Measurements from ENCODE around the gene WDFY4.

WDFY4 gene

DNA sequence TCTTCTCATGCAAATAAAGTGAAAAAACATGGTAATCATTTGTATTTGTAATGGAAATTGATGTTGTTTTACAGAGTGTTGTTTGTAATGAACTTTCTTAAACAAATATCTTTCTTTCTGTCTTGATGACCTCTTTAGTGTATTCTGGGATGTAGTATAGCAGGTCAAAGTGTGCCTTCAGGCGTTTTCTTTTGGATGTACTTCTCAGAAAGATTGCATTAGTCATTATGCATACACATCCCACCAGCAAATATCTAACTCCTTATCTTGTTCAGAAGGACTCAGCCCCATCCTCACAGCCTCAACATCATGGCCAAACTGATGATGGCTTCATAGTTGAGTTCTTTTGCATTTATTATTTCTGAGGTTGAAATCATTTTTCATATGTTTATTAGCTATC is 130.3 kb downstream of the WDFY4 start:
- no peak for DNase-seq (ENCODE audit: low read depth, low spot score)

DNA sequence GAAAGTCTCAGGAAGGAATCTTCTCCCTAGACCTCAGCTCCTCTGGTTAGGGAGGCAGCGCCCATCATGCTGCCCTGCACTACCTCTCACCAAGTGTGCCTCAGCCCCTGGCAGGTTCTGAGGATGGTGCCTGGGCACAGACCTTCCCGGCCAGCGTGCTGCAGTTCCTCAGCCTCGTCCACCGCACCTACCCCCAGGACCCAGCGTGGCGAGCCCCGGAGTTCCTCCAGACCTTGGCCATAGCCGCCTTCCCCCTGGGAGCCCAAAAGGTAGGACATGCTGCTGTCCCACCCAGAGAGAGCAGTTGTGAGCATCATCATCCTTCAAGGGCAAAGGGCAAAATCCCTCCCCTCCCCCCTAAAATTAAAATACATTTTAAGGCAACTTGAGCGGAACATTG is 132.5 kb downstream of the WDFY4 start:
- DNase-seq (ENCODE audit: low read depth, low spot score) = no peak

DNA sequence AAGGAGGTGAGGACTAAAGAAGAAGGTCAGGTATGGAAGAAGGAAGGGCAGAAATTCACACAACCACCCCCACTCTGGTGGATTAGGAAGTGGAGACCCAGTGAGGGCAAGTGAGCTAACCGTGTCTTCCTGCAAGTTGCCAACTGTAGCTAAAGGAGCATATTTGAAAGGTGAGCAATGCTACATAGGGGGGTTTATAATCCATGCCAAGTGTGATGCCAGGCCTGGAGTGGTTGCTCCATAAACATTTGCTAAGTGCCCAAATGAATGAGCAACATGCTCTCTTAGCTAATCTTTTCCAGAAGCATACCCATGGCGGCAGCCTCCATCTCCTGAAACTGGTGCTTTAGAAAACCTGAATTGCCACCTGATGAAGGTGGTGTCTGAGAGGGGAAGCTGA is 133.4 kb downstream of the WDFY4 start:
- DNase-seq (ENCODE audit: low read depth, low spot score) = no peak

DNA sequence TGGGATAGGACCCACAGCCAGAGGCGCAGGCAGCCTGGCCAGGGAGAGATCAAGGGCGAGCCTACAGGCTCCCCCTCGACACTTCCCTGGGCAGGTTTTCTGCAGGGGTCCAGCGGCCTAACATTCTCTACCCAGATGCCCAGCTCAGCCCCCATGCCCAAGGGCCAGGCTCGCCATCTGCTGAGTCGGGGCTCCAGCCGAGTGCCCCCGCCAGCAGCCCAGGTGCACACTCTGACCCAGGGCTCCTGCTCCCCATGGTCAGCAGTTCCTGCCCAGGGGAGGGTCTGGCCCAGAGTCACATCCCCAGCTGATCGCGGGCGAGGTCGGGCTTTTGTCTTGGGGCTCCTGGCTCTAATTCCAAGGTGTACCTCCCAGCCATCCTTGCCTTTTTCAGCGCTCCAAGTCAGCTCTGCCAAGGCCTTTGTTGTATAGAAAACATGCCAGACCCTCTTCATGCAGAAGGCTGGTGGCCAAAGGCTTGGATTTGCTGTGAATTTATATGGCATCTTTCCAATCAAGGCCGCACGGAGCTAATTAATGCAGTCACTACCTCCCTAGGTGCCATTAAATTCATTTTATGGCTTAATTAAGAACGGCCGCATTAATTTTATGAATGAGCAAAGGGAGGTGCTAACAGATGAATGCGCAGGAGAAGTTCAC is 134.3 kb downstream of the WDFY4 start:
- DNase-seq (ENCODE audit: low read depth, low spot score) = no peak

DNA sequence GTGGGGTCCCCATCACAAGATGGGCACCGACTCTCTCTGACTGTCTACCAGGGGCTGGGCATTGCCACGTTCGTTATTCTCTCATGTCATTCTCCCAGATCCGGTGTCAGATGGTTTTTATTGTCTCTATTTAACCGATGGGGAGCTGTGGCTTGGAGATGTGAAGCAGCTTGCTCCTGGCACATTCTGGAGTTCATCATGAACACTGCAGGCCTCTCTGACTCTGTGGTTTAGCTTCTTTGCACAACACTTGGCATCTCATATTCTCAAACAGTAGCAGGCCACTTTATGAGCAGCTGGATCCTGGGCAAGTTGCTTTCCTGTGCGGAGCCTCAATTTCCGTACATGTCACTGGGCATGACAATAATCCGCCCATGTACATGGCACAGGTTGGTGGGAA is 135.1 kb downstream of the WDFY4 start:
- no peak for DNase-seq (ENCODE audit: low read depth, low spot score)

DNA sequence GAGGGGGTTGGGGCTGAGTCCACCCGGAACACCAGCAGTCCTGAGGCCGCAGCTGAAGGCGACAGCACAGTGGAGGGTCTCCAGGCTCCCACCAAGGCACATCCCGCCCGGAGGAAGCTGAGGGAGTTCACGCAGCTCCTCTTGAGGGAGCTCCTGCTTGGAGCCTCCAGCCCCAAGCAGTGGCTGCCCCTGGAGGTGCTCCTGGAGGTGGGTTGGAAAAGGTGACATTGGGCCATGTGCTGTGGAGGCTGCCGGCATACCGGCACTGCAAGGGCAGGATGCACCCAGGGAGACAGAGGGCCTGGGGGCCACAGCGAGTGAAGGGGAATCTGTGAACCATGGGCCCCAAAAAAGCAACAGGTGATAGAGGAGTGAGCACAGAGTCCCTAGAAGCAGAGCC is 135.6 kb downstream of the WDFY4 start:
- DNase-seq (ENCODE audit: low read depth, low spot score) = no peak

DNA sequence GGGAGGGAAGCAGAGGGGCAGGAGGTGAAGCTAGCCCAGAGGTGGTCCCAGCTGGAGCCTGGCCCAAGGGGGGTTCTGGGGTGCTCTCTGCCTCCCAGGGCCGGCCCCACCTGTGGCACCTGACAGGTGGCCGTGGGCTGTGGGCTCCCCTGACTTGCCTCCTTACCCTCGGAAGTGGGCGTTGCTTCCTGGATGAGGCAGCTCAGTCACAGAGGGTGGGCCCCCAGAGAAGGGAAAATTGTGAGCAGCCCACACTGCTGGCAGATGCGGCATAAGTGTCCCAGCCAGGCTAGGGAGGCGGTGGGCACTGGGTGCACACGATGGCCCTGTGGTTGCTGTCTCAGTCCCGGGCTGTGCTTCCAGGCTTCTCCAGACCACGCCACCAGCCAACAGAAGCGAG is 136.0 kb downstream of the WDFY4 start:
- no peak for DNase-seq (ENCODE audit: low read depth, low spot score)

DNA sequence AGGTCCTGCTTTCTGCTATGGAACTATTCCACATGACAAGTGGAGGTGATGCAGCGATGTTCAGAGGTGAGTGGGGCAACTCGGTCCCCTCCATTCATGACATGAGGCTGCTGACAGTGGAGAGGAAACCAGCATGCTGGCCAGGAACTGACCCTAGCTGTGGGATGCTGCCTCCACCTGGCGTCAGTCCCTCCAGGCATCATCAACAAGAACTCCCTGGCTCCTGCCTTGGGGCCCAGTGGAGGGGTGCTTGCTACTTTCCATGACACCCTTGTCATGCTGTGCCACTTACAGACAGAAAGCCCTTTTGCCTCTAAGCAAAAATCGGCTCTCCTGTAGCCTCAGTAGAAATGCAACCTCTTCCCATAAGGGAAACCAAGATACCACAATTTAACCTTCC is 136.4 kb downstream of the WDFY4 start:
- no peak for DNase-seq (ENCODE audit: low read depth, low spot score)

DNA sequence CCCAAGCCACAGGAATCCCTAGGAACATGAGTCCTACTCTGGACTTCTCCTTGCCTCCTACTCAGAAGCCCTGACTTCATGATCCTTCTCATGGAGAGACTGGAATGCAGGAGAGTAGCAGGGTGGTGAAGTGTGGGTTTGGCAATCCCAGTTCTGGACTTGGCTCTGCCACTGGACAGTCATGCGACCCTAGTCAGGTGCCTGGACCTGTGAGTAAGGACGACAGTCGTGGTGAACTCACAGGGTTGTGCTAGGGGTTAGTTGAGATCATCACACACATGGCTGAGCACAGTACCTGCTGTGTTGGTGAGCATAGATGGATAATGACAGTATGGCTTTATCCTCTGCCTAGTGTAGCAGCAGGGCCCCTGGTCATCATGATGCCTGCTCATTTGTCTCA is 137.0 kb downstream of the WDFY4 start:
- no peak for DNase-seq (ENCODE audit: low read depth, low spot score)

DNA sequence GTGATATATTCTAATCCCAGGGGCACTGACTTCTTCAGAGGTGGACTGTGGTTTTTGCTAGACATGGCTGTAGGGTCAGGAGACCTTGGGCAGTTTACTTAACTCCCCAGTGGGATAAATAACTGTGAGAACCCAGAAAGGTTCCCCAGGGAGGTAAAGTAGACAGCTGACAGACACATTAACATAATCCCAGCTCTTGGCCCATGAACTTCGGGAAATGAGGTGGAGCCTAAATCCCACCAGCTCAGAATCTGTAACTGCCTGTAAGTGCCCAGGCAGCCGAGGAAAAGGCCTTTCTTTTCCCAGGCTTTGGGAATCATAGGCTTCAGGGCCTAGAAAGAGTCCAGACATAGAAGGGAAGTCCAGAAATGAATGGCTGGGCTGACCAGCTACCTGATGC is 149.0 kb downstream of the WDFY4 start:
- DNase-seq (ENCODE audit: low read depth, low spot score) = no peak

DNA sequence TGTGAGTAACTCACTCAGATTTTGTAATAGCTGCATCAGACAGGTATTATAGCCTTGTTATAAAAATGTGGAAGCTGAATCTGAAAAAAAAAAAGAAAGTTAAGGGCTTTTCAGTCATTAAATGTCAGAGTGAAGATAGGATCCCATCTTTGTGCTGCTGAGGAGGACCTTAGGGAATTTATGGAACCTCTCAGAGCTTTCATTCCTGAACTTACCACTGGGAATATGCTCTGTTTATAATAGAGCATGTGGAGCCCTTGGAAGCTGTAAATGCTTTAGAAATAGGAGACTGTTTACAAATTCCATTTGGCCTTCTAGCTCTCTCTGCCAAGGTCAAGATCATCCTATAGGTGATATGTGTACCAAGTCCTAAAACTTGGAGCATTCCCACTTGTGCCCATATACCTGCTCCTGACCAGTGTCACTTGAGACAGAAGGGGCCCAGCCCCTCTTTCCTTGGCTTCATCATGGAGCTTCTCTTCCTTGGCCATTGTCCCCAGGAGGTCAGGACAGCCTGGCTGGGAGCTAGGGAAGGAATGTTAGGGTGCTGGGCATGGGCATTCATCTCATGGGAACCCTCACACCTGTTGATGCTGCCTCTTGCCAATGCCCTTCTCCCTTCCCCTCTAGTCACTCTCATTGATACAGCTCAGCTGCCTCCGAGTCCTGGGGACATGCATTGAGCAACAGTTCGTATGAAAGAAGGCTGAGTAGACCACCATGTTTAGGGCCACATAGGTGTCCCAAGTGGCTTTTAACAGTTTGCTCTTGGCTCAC is 149.7 kb downstream of the WDFY4 start:
- DNase-seq (ENCODE audit: low read depth, low spot score) = no peak

DNA sequence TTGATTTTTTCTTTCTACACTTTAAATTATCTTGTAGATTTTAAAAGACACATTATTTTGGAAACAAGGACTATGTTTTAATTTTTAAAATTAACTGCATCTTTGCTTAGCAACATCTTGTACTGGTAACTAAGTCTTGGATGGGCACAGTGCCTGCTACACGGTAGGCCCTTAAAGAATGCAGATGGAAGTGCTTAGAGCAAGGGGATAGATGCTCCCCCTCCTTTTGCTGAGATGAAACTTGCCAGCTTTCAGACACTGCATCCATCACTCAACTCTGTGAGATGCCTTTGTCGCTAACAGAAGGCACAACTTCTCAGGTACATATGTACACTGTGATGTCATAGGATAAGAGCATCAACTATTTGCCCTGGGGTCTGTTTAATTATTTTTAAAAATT is 151.1 kb downstream of the WDFY4 start:
- DNase-seq (ENCODE audit: low read depth, low spot score) = no peak

DNA sequence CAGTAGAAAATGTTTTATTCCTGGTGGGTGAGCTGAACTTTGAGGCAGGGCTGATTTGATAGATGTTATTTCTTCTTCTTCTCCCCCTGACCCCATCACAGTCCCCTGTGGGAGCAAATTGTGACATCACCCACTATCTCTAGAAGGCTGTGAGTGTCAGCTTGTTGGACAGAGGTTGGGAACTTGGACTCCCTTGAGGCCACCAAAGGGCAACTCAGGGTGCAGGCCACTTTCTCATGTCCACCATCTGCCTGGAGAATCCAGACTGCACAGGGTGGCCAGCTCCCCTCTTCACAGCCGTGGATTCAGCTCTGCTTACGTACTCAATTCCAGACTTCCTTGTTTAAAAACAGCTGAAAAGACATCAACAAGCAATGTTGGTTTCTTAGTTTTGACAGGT is 151.9 kb downstream of the WDFY4 start:
- no peak for DNase-seq (ENCODE audit: low read depth, low spot score)

DNA sequence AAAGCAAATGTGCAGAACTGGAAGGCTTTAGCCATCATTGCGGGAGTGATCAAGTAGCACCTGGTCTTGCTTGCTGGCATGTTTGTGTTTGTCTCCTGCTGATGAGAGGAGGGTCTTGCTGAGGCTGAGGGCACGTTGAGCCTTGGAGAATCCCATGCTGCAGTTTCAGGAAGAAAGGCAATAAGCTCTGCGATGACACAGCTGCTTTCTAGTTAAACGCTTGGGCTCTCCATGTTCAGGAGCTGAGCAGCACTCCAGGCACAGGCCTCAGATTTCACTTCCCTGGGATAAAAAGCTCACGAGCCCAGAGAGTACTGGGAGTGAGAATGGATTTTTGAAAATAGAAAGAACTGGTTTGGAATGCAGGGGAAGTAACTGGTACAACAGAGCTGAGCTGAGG is 154.2 kb downstream of the WDFY4 start:
- no peak for DNase-seq (ENCODE audit: low read depth, low spot score)

DNA sequence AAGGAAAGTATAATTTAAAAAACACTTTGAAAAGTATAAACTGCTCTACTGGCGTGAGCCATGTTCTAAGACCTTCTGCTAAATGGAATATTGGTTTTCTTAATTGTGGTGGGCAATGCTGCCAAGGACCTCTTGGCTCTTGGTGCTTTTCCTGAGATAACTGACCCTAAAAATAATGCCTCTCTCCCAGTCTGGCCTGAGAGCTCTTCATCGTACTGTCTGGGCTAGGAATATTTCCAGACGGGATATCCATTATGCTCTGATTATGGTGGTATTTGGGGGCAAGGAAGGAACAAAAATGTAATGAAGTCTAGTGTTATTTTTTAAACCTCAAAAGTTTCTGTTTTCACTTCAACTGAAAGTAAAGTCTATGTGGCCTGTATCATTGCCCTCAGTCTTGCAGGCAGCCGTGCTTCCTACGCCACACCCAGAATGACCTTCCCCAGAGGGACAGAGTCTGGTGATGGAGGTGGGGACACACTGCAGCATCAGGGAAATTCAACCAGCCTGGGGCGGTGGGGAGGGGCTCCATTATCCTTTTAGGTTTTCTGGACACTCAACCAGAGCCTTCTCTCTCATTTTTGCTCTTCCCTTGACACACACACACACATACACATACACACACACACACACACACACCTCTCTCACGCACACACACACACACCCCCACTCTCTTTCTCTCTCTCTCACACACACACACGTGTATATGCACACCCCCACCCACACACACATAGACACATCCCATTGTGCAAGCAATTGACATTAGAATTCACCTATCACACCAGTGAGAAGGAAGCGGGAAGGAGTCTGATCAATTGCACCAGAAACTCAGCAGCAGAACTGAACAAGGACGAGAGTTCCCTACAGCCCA is 155.4 kb downstream of the WDFY4 start:
- no peak for DNase-seq (ENCODE audit: low read depth, low spot score)

DNA sequence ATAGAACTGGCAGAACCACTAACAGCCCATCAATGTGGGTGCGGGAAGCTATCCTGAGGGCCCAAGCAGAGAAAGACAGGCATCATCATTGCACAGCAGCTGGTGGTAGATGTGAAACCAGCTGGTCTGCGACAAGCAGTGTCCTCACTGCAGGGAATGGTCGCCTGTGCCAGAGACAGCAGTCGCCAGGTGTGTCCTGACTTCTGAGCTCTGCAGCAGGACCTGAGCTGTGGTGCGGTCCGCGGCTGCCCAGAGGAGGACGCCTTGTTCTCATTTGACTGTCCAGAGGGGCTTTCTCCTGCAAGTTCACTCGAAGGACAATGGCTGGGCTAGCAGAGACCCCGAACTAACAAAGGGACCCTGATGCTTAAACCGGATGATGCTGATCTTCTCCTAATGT is 157.6 kb downstream of the WDFY4 start:
- DNase-seq (ENCODE audit: low read depth, low spot score) = no peak

DNA sequence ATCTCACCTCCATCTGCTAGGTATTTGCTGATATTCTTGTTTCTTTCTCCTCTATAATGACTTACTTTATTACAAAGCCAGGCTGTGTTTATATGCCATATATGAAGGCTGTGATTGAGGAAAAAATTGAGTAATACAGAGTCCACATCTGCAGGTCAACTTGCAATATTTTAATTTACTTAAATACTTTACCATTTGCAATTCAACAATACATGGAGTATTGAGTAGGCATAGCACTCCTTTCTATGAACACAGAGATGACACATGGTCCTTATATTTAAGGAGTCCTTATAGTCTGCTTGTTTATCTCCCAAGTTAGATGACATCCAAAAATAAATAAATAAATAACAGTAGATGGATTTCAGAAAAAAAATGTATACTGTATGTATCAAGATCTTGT is 158.5 kb downstream of the WDFY4 start:
- no peak for DNase-seq (ENCODE audit: low read depth, low spot score)

DNA sequence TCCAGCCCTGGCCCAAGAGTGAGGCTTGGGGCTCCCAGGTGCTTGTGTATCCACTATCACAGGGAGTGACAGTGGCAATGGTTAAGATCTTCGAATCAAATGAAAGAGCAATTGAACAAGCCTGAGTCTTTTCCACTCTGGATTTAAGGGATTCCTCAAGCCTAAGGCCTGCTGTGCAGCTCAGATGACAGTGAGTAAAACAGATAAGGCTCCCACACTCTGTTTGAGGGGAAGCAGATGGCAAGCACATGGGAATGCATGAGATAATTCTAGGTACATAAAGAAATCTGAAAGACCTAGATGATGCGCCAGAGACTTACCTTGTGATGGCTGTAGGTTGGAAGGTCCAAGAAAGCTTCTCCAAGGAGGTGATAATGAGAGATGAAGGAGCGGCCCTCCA is 159.9 kb downstream of the WDFY4 start:
- no peak for DNase-seq (ENCODE audit: low read depth, low spot score)

DNA sequence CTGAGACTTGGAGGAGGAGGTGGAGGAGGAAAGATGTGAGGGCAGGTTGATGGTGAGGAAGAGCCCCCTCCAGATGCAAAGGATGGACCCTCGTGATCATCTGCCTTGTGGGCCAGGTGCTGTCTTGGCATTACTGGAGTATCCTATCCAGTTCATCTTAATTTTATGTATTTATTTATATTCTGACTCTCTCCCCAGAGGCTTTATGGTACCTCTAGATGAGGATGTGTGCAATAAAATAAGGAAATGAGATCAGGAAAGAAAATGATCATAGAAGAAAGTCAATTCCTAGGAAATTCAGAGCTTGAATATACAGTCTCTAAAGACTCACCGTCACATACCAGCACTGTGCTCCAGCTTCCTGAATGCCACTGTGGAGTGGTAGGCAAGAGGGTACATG is 160.8 kb downstream of the WDFY4 start:
- no peak for DNase-seq (ENCODE audit: low read depth, low spot score)

DNA sequence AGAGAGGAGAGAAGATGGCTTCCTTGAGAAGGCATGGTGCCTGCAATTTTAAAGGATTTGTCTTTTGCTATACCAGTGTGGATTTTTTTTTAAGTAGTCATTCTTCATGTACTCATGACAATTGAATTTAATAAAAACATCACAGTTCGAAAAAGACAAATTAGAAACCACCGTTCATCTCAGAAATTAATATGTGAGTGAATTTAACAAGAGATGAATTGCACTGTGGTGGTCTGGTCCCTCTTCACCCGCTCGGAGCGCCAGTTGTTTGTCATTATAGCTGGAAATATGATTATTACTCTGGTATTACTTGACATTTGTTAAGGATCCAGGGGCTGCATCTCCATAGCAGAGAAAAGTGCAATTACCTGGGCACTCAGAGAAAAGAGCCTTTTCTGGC is 163.0 kb downstream of the WDFY4 start:
- no peak for DNase-seq (ENCODE audit: low read depth, low spot score)

DNA sequence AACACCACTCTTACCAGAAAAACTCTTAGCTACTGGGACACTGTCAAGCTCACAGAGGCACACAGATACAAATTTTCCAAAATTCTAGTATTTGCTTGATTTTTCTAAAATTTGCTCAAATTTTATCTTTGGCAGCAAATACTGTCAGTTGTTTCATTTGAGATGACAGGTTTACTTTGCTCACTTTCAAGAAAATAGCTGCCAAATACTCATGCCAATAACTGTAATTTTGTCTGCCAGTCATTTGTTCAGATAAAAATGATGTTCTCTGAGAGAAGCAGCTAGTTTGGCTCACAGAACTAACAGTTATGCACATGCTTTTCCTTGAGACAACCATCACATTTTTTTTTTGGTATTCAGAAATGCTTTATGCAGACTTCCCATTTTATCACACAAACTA is 172.2 kb downstream of the WDFY4 start:
- no peak for DNase-seq (ENCODE audit: low read depth, low spot score)

DNA sequence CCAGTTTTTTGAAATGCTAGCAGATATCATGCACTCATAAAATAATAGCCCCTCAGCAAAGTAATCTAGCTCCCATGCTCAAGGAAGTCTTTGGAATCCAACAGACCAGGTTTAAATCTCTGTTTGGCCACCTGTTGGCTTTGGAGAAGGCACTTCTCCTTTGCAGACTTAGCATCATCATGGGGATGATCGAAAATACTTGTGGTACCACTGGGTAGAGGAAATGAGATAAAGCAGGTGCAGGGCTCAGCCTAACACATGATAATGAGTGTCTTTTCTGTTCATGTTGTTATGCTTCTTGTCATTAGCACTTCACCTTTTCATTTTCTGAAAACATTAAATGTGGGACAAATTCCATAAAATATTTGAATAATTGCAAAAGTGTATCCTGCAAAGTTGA is 187.6 kb downstream of the WDFY4 start:
- DNase-seq (ENCODE audit: low read depth, low spot score) = no peak

DNA sequence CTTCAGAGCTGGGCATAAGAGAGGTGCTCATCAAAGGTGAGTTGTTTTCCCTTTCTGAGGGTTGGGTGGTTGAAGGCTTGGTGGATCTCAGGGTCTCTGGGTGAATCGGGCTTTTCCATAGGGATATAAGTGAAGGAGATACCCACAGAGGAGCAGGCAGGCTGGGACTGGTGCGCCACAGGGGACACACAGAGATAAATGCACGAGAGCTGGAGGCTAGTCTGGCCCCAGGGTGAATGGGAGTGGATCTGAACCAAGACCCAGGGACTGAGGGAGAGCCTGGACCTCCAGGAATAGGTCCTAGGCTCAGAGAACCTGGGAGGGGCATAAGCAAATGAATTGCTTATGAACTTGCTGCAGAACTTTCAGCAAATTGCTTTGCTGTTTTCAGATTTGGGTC is 193.4 kb downstream of the WDFY4 start:
- no peak for DNase-seq (ENCODE audit: low read depth, low spot score)
